Neutrophil (primary cell): ENCODE measurements around the gene TLN1.

Source experiments
- H3K27ac ChIP-seq: fragments of 200-600 bp; sonication (generic); 2 replicates; pipeline ENCODE4 v1.5.1; 2016; ENCODE audit warnings: mild to moderate bottlenecking, moderate library complexity
- H3K27me3 ChIP-seq: fragments of 200-600 bp; sonication (generic); 2 replicates; pipeline ENCODE4 v1.6.0; 2016; ENCODE audit warnings: mild to moderate bottlenecking
- H3K36me3 ChIP-seq: fragments of 200-600 bp; sonication (generic); 2 replicates; pipeline ENCODE4 v1.5.1; 2017
- H3K4me1 ChIP-seq, 2 experiments: fragments of 200-600 bp in 1 of 2; sonication (generic) in 1 of 2; 1 replicate in 1 of 2; 2 replicates in 1 of 2; pipeline versions ENCODE4 v1.5.1 to v1.6.1; 2013 to 2016; ENCODE audit warnings: low read depth in 1 of 2, low read length in 1 of 2, mild to moderate bottlenecking in 1 of 2, moderate library complexity in 1 of 2; ENCODE audit not compliant: control insufficient read depth in 1 of 2, insufficient read depth in 1 of 2
- H3K4me3 ChIP-seq, 2 experiments: fragments of 200-600 bp in 1 of 2; sonication (generic) in 1 of 2; 1 replicate in 1 of 2; 2 replicates in 1 of 2; pipeline ENCODE4 v1.5.1; 2013 to 2016; ENCODE audit warnings: low read depth in 1 of 2, low read length in 1 of 2, mild to moderate bottlenecking in 1 of 2, moderate library complexity in 1 of 2
- H3K9me3 ChIP-seq: fragments of 200-600 bp; sonication (generic); 2 replicates; pipeline ENCODE4 v1.5.1; 2016
- CTCF ChIP-seq: fragments of 200-600 bp; sonication (generic); IDR thresholded peaks from 2 replicates; pipeline ENCODE4 v1.5.1; 2016; ENCODE audit warnings: antibody characterized with exemption

The TLN1 gene

DNA sequence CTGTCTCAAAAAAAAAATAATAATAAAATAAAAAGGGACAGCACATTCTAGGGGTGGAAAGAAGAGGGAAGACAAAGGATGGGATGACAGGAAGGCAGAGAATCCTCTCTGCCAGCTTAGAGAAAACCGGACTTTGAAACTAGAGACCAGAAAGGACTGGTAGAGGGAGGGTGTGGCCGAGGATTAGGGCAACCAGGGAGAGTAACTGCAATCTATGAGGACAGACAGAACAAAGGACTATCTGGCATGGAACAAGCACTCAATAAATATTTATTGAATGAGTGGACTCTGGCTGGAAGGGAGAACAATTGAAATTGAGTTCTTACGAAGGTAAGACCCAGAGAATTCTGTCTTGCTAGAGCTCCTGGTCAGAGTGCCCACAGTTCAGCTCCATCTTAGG is 14.6 kb upstream of the TLN1 start:
- Histone ChIP-seq H3K27ac (no peak overlapping the region), H3K27me3 (no peaks in the 10 kb centered on the region), H3K4me1 (peaks cover 41 to 42% of the 10 kb centered on the region in 2 experiments), H3K36me3 (peaks cover 45% of the 10 kb centered on the region), H3K4me3 (peak overlapping the region in 1 of 2 experiments; percentile 80), H3K9me3 (no peaks in the 10 kb centered on the region)
- TF ChIP-seq CTCF: no peak

- no peaks in the 10 kb centered on the region for H3K9me3 ChIP-seq
- no peaks in the 10 kb centered on the region for H3K27me3 ChIP-seq
- no peak for TF ChIP-seq CTCF
- no peak overlapping the region for H3K4me3 ChIP-seq
- H3K36me3 ChIP-seq: peaks cover 45% of the 10 kb centered on the region
- peaks cover 41 to 42% of the 10 kb centered on the region in 2 experiments for H3K4me1 ChIP-seq
- H3K27ac ChIP-seq: no peak overlapping the region
Observed at GRCh38 chr9:35745569-35745968, 13.6 kb upstream of the TLN1 start.

DNA sequence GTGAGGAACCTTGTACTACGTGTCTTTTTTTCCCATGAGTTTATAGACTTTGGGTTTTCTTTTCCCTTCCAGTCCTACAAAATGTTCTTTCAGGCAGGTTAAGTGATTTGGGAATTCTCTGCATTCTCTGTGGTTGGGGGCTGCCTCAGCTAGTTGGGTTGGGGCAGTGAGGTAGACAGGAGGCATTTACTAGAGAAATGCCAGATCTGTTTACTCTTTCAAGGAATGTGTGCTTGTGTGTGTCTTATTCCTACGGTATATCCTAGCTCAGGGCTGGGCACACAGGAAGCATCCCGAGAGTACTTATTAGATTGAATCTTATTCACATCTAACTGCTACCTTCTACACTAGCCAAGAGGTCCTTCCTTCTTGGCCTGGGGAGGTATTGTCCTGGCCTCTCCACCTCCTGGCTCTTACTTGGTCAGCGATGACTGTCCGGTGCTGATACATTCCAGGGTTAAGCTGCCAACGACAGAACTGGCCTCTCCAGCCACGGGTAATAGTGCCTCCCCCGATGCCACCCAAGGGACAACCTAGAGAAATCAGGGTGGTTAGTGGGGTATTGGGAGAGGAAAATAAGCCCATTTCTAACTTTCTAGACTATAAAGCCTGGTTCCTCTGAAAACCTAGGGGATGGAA is 12.0 kb upstream of the TLN1 start:
- TF ChIP-seq CTCF: no peak
- H3K9me3 ChIP-seq: no peaks in the 10 kb centered on the region
- no peak overlapping the region for H3K4me3 ChIP-seq
- H3K36me3 ChIP-seq: peaks cover 57% of the 10 kb centered on the region
- H3K4me1 ChIP-seq: peaks cover 28 to 31% of the 10 kb centered on the region in 2 experiments
- H3K27ac ChIP-seq: peak overlapping the region; percentile 66
- H3K27me3 ChIP-seq: no peaks in the 10 kb centered on the region

- no peak for TF ChIP-seq CTCF
- H3K36me3 ChIP-seq: peaks cover 62% of the 10 kb centered on the region
- H3K4me1 ChIP-seq: peaks cover 27 to 29% of the 10 kb centered on the region in 2 experiments
- H3K9me3 ChIP-seq: no peaks in the 10 kb centered on the region
- no peak overlapping the region for H3K4me3 ChIP-seq
- H3K27me3 ChIP-seq: no peaks in the 10 kb centered on the region
- peak overlapping the region; percentile 66 for H3K27ac ChIP-seq
Observed at GRCh38 chr9:35743452-35743851, 11.5 kb upstream of the TLN1 start.

- TF ChIP-seq CTCF: no peak
- Histone ChIP-seq H3K36me3 (peaks cover 79% of the 10 kb centered on the region), H3K27me3 (no peaks in the 10 kb centered on the region), H3K9me3 (no peaks in the 10 kb centered on the region), H3K4me3 (no peak overlapping the region), H3K4me1 (peaks cover 9 to 12% of the 10 kb centered on the region in 2 experiments), H3K27ac (no peak overlapping the region)
Observed at GRCh38 chr9:35741740-35742139, 9.7 kb upstream of the TLN1 start.
